C4-2B (cell line): ENCODE data around the gene PDZRN4.

Experiments
- CTCF ChIP-seq: fragments of 450-650 bp; conservative IDR thresholded peaks from 2 replicates; pipeline ENCODE4 v1.5.1; 2017; ENCODE audit warnings: mild to moderate bottlenecking
- ZFX ChIP-seq: fragments of 450-650 bp; IDR thresholded peaks from 2 replicates; pipeline ENCODE4 v1.6.1; 2017

DNA sequence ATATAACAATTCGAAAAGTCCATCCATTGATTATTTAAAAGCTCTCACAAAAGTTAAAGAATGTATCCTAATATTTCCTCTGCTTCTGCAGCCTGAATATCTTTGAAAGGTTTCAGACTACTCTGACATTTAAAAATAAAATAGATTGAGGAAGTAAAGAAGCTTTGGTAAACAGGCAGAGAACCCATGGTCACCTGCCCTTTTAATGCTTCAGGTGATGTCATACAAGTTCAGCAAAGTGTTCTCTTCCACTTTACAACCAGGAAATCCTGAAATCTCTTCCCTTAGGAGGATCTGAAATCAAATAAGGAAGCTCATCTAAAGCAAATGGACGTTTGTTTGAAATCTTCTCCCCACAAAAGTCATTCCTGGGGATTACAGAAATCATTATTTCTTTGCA, 322.4 kb downstream of the PDZRN4 start:
- TF ChIP-seq CTCF (no peak), ZFX (no peak)
